Osteoblast (primary cell): Measurements from ENCODE around the gene INSL3. TPM values are rescaled to one million over a fixed set of nuclear protein-coding genes. Genes with fewer than 3 reads are reported as not detected.
A peak's percentile ranks its signal among the peaks of the same experiment; 100 is the strongest.

ENCODE experiments used
- DNase-seq: peaks from one replicate; pipeline ENCODE4 v3.0.0; 2011; ENCODE audit warnings: low spot score, mixed read lengths; ENCODE audit not compliant: insufficient read length; ENCODE audit errors: missing footprints
- H2AFZ ChIP-seq: 2 replicates; pipeline ENCODE4 v1.6.0; 2011; ENCODE audit warnings: mild to moderate bottlenecking, low read length
- H3K27ac ChIP-seq: 2 replicates; pipeline ENCODE4 v1.5.1; 2011; ENCODE audit warnings: mild to moderate bottlenecking, low read depth, low read length, moderate library complexity
- H3K27me3 ChIP-seq: 2 replicates; pipeline ENCODE4 v1.6.0; 2012; ENCODE audit warnings: mild to moderate bottlenecking, control low read depth, inconsistent platforms, low read length, moderate library complexity; ENCODE audit not compliant: insufficient read depth
- H3K36me3 ChIP-seq: 2 replicates; pipeline ENCODE4 v1.5.1; 2011; ENCODE audit warnings: mild to moderate bottlenecking, low read length, control low read depth, moderate library complexity; ENCODE audit not compliant: insufficient read depth
- H3K4me1 ChIP-seq: 2 replicates; pipeline ENCODE4 v1.5.1; 2011; ENCODE audit warnings: mild to moderate bottlenecking, low read length, control low read depth, moderate library complexity; ENCODE audit not compliant: insufficient read depth
- H3K4me2 ChIP-seq: 2 replicates; pipeline ENCODE4 v1.6.0; 2011; ENCODE audit warnings: mild to moderate bottlenecking, low read length; ENCODE audit not compliant: insufficient read depth
- H3K4me3 ChIP-seq: fragments of 200-600 bp; sonication (generic); 3 replicates; pipeline ENCODE4 v1.5.1; 2012; ENCODE audit warnings: mild to moderate bottlenecking, low read length, inconsistent platforms; ENCODE audit not compliant: insufficient read depth
- H3K79me2 ChIP-seq: 2 replicates; pipeline ENCODE4 v1.6.0; 2012; ENCODE audit warnings: mild to moderate bottlenecking, low read length, control low read depth, inconsistent platforms; ENCODE audit not compliant: insufficient read depth
- H3K9me3 ChIP-seq: 2 replicates; pipeline ENCODE4 v1.5.1; 2011; ENCODE audit warnings: low read depth, low read length, control low read depth
- H4K20me1 ChIP-seq: 2 replicates; pipeline ENCODE4 v1.6.0; 2012; ENCODE audit warnings: mild to moderate bottlenecking, low read length, control low read depth; ENCODE audit not compliant: insufficient read depth
- total RNA-seq: library from RNA; depleted of rRNA; stranded (reverse); fragments of >200 nt; gene quantifications from 2 replicates; pipeline ENCODE4 v1.2.3, GENCODE V29; 2012
- TF ChIP-seq, protein P1 (sequence below): IDR thresholded peaks from 2 replicates; pipeline ENCODE4 v1.5.1; 2011; ENCODE audit warnings: mild to moderate bottlenecking, low read depth, low read length, moderate library complexity; ENCODE audit errors: extremely low read depth

INSL3 gene
- total RNA-seq, 1 donor = not detected

- Histone ChIP-seq H3K4me3 (no peak overlapping the region), H3K27ac (no peak overlapping the region), H3K36me3 (no peaks in the 10 kb centered on the region), H3K79me2 (no peaks in the 10 kb centered on the region), H3K4me2 (no peak overlapping the region), H2AFZ (no peak overlapping the region), H3K4me1 (no peaks in the 10 kb centered on the region), H4K20me1 (no peaks in the 10 kb centered on the region), H3K27me3 (no peaks in the 10 kb centered on the region), H3K9me3 (no peaks in the 10 kb centered on the region)
- peak; percentile 65 for DNase-seq
- TF ChIP-seq, protein P1, sequence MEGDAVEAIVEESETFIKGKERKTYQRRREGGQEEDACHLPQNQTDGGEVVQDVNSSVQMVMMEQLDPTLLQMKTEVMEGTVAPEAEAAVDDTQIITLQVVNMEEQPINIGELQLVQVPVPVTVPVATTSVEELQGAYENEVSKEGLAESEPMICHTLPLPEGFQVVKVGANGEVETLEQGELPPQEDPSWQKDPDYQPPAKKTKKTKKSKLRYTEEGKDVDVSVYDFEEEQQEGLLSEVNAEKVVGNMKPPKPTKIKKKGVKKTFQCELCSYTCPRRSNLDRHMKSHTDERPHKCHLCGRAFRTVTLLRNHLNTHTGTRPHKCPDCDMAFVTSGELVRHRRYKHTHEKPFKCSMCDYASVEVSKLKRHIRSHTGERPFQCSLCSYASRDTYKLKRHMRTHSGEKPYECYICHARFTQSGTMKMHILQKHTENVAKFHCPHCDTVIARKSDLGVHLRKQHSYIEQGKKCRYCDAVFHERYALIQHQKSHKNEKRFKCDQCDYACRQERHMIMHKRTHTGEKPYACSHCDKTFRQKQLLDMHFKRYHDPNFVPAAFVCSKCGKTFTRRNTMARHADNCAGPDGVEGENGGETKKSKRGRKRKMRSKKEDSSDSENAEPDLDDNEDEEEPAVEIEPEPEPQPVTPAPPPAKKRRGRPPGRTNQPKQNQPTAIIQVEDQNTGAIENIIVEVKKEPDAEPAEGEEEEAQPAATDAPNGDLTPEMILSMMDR = no peak
Observed at GRCh38 chr19:17829855-17830566, 8.7 kb upstream of the INSL3 start.

DNA sequence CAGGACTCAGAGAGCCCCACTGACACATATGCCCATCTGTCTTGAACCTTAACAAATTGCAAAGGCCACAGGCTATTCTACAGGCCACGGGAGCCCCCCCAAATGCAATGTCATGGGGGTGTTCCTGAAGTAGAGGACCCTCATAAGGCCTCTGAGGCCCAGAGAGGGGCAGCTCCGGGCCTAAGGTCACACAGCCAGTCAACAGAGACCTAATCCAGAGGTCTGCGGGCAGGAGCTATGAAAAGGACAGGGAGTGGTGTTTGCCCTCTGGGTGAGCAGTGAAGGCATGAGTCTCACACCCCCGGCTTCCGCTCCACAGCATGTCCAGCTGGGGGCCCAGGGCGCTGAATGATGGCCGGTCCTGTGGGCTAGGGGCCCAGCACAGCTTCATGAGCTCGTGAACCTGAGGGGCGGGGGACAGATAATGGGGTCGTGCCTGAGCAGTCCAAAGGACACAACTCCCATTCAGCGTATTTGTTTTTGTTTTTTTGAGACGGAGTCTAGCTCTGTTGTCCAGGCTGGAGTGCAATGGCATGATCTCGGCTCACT, 5.3 kb upstream of the INSL3 start:
- H4K20me1 ChIP-seq = no peaks in the 10 kb centered on the region
- no peaks in the 10 kb centered on the region for H3K4me1 ChIP-seq
- no peaks in the 10 kb centered on the region for H3K36me3 ChIP-seq
- no peak overlapping the region for H3K4me3 ChIP-seq
- H3K27ac ChIP-seq = no peak overlapping the region
- H3K27me3 ChIP-seq = no peaks in the 10 kb centered on the region
- no peaks in the 10 kb centered on the region for H3K79me2 ChIP-seq
- peak; percentile 48 for DNase-seq
- no peak overlapping the region for H2AFZ ChIP-seq
- H3K4me2 ChIP-seq = no peak overlapping the region
- no peaks in the 10 kb centered on the region for H3K9me3 ChIP-seq
- TF ChIP-seq, protein P1 = no peak

DNA sequence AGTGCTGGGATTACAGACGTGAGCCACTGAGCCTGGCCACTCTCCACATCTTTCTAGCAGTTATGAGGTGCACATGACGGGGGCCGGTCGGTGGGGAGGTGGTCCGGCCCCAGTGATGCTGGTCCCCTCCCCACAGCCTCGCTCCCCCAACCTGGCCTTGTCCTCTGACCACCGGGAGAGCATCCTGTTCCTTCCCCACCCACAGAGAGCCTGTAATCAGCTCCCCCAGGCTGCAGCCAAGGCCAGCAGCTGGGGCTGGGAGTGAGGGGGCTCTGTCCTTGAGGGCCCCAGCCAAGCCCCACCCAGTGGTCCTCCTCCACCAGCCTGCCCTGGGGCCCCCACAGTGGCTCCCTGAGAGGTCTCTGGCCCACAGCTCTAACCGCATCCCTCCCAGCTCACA, 3.0 kb upstream of the INSL3 start:
- H3K27ac ChIP-seq = no peak overlapping the region
- peak; percentile 73 for DNase-seq
- H3K4me2 ChIP-seq = no peak overlapping the region
- H3K27me3 ChIP-seq = no peaks in the 10 kb centered on the region
- H3K4me3 ChIP-seq = no peak overlapping the region
- no peaks in the 10 kb centered on the region for H3K9me3 ChIP-seq
- no peaks in the 10 kb centered on the region for H4K20me1 ChIP-seq
- no peaks in the 10 kb centered on the region for H3K4me1 ChIP-seq
- TF ChIP-seq, protein P1 = no peak
- H3K79me2 ChIP-seq = no peaks in the 10 kb centered on the region
- H3K36me3 ChIP-seq = no peaks in the 10 kb centered on the region
- H2AFZ ChIP-seq = no peak overlapping the region

GRCh38 chr19:17817668-17818363, 3.5 kb downstream of the INSL3 start:
- TF ChIP-seq, protein P1 = no peak
- H3K4me1 ChIP-seq = no peaks in the 10 kb centered on the region
- peak; percentile 36 for DNase-seq
- no peak overlapping the region for H3K4me3 ChIP-seq
- H3K79me2 ChIP-seq = no peaks in the 10 kb centered on the region
- H3K4me2 ChIP-seq = no peak overlapping the region
- H2AFZ ChIP-seq = no peak overlapping the region
- no peaks in the 10 kb centered on the region for H3K27me3 ChIP-seq
- no peak overlapping the region for H3K27ac ChIP-seq
- no peaks in the 10 kb centered on the region for H4K20me1 ChIP-seq
- H3K36me3 ChIP-seq = no peaks in the 10 kb centered on the region
- H3K9me3 ChIP-seq = no peaks in the 10 kb centered on the region
